Activated CD4-positive, alpha-beta memory T cell treated with anti-CD3 and anti-CD28 coated beads, Interleukin-2, amount 10 ng/mL, durations not matched to agents 7 days and 5 days (primary cell): ENCODE measurements around the gene PRKACG. TPM values are rescaled to one million over a fixed set of nuclear protein-coding genes. Genes with fewer than 3 reads are reported as not detected.
"Not testable (repeated sequence)": the region's sequence is repeated elsewhere in the genome, so short reads cannot be mapped to it uniquely, and the experiment has no call there.

Source experiments
- CTCF ChIA-PET: fragments of 350-600 bp; sonication (Branson Sonifier 250); formaldehyde crosslinking; loops from one replicate; lab custom pipeline; 2021; ENCODE audit warnings: antibody characterized with exemption, inconsistent platforms; lab: Charles Lee
- POLR2A ChIA-PET: fragments of 350-600 bp; sonication (Branson Sonifier 250); formaldehyde crosslinking; loops from one replicate; lab custom pipeline; 2021; ENCODE audit warnings: antibody characterized with exemption; lab: Charles Lee
- DNase-seq: peaks from one replicate; pipeline ENCODE4 v3.0.0-alpha.2; 2020
- H3K27ac Mint-ChIP-seq: one replicate; pipeline ENCODE4 v1.8.0; 2021; ENCODE audit warnings: mild to moderate bottlenecking, mixed read lengths
- H3K27me3 Mint-ChIP-seq: one replicate; pipeline ENCODE4 v1.8.0; 2021; ENCODE audit warnings: mixed read lengths
- H3K36me3 Mint-ChIP-seq: one replicate; pipeline ENCODE4 v1.8.0; 2021; ENCODE audit warnings: low read depth, mixed read lengths
- H3K4me1 Mint-ChIP-seq: one replicate; pipeline ENCODE4 v1.8.0; 2021; ENCODE audit warnings: mixed read lengths
- H3K4me3 Mint-ChIP-seq: one replicate; pipeline ENCODE4 v1.8.0; 2021; ENCODE audit warnings: mild to moderate bottlenecking, mixed read lengths
- H3K9me3 Mint-ChIP-seq: one replicate; pipeline ENCODE4 v1.8.0; 2021; ENCODE audit warnings: mixed read lengths
- total RNA-seq, 2 experiments: library from RNA; stranded (reverse); gene quantifications; one replicate each; pipeline ENCODE4 v1.2.3, GENCODE V29; 2021

The PRKACG gene
- total RNA-seq, result not detected

DNA sequence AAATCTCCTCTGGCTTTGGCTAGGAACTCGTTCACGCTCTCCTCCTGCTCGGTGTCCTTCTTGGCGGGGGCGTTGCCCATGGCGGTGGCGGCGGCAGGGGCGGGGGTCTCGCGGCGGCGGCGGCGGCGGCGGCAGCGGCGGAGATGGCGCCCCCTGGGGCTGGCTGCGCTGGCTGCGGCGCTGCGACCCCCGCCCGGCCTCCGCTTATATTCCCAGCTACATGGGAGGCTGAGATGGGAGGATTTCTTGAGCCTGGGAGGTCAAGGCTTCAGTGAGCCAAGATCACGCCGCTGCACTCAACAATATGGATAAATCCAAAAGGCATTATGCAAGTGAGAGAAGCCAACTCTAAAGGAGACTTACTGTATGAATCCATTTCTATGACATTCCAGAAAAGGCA, at the start of gene PRKACG:
TSS of gene PRKACG (minus strand) at position 101 of the 400 bp plus-strand sequence. CDS start at position 80, 21 bp downstream.
- H3K4me3 Mint-ChIP-seq, result peak within 1 kb of the TSS; percentile 40
- no peaks in the 10 kb centered on the region for H3K9me3 Mint-ChIP-seq
- H3K36me3 Mint-ChIP-seq, result no peaks in the 10 kb centered on the region
- peak within 1 kb of the TSS; percentile 23 for H3K27ac Mint-ChIP-seq
- H3K27me3 Mint-ChIP-seq, result peaks cover 45% of the 10 kb centered on the region
- no peak for DNase-seq
- ChIA-PET POLR2A (interaction anchor here (1.6 kb wide), 1 partner anchor 10 kb away, joined by 4 read pairs; no protein-coding TSS in a partner anchor), CTCF (interaction anchor here (1.6 to 2.5 kb wide), 2 partner anchors 10 to 18 kb away, joined by 6 read pairs; no protein-coding TSS in a partner anchor)
- peaks cover 36% of the 10 kb centered on the region for H3K4me1 Mint-ChIP-seq

DNA sequence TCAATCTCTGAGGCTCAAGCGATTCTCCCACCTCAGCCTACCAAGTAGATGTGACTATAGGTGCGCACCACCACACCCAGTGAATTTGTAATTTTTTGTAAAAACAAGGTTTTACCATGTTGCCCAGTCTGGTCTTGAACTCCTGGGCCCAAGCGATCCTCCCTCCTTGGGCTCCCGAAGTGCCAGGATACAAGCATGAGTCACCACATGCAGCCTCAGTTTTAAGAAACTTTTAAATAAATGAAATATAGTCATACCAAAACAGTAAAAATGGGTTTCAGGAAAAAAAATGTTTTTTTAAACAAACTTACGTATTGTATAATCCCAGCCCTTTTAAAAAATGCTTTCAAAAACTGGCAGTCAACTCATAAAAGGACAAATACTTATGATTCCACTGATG, 48.3 kb upstream of the PRKACG start:
- ChIA-PET CTCF (interaction anchor here (0.7 to 11.7 kb wide), 2 partner anchors 131 to 133 kb away, joined by 4 to 161 read pairs; no protein-coding TSS in a partner anchor), POLR2A (no interaction called here)
- no peaks in the 10 kb centered on the region for H3K27me3 Mint-ChIP-seq
- no peak for DNase-seq
- no peaks in the 10 kb centered on the region for H3K9me3 Mint-ChIP-seq
- H3K36me3 Mint-ChIP-seq, result peaks cover 31% of the 10 kb centered on the region
- peaks cover 15% of the 10 kb centered on the region for H3K4me1 Mint-ChIP-seq
- no peak overlapping the region for H3K4me3 Mint-ChIP-seq
- no peak overlapping the region for H3K27ac Mint-ChIP-seq

DNA sequence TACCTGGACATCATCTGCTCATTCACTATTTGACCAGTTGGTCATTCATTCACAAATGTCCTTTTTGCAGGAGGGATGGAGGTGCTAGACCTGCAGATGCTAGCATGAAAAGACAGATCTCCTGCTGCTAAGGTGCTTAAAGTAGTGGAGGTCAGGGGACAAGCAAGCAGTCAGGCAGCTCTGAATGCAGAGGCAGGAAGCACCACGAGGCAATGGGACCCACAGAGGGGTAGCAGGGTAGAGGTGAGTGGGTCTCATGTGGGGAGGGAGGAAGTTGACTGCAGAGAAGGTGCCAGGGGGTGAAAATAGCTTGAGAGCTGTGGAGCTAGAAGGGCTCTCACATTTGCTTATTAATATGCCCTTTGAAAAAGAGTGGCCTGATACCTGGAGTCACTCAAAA, 46.9 kb upstream of the PRKACG start:
- H3K27ac Mint-ChIP-seq, result no peak overlapping the region
- no peak overlapping the region for H3K4me3 Mint-ChIP-seq
- H3K4me1 Mint-ChIP-seq, result peaks cover 18% of the 10 kb centered on the region
- ChIA-PET CTCF (interaction anchor here (11.7 kb wide), 1 partner anchor 133 kb away, joined by 161 read pairs; no protein-coding TSS in a partner anchor), POLR2A (no interaction called here)
- peaks cover 33% of the 10 kb centered on the region for H3K36me3 Mint-ChIP-seq
- DNase-seq, result no peak
- no peaks in the 10 kb centered on the region for H3K9me3 Mint-ChIP-seq
- no peaks in the 10 kb centered on the region for H3K27me3 Mint-ChIP-seq

- Mint-ChIP-seq H3K27ac (no peak overlapping the region), H3K9me3 (no peaks in the 10 kb centered on the region), H3K4me3 (no peak overlapping the region), H3K4me1 (peaks cover 18% of the 10 kb centered on the region), H3K36me3 (peaks cover 30% of the 10 kb centered on the region), H3K27me3 (no peaks in the 10 kb centered on the region)
- DNase-seq, result no peak
- POLR2A ChIA-PET, result no interaction called here
- CTCF ChIA-PET, result interaction anchor here (1.4 to 11.7 kb wide), 2 partner anchors 22 to 135 kb away, joined by 4 to 161 read pairs; partner anchors contain the start of gene FXN
These were observed 44.2 kb upstream of the PRKACG start for GRCh38 chr9:69058101-69058500.

DNA sequence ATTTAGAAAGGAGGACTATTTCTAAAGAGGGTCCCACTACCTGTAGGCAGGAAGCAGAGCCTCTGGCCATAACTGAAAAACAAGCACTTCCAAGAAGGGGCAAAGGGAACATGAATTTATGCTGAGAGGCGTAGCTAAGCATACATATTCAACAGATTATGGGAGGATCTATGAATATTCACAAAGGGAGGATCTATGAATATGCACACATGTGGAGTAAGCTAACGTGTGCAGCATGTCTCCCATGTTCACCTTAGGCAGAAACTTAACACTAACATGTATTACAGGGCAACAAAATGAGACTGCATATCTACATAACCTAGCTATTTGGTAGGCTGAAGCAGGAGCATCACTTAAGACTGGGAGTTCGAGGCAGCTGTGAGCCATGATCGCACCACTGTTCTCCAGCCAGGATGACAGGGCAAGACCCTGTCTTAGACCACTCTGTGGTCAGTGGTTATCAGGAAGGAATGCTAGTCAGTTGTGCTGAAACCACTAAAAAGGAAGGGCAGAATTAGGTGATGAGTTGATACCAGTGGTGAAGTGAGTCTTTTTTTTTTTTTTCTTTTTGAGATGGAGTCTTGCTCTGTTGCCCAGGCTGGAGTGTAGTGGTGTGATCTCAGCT, 42.4 kb upstream of the PRKACG start:
- peaks cover 18% of the 10 kb centered on the region for H3K4me1 Mint-ChIP-seq
- H3K27me3 Mint-ChIP-seq, result no peaks in the 10 kb centered on the region
- ChIA-PET CTCF (interaction anchor here (0.7 to 11.7 kb wide), 5 partner anchors 21 to 665 kb away, joined by 4 to 161 read pairs (median 5); partner anchors contain the start of gene FXN), POLR2A (interaction anchor here (1.2 kb wide), 1 partner anchor 137 kb away, joined by 3 read pairs; no protein-coding TSS in a partner anchor)
- peaks cover 30% of the 10 kb centered on the region for H3K36me3 Mint-ChIP-seq
- no peak overlapping the region for H3K4me3 Mint-ChIP-seq
- no peaks in the 10 kb centered on the region for H3K9me3 Mint-ChIP-seq
- DNase-seq, result no peak
- no peak overlapping the region for H3K27ac Mint-ChIP-seq

GRCh38 chr9:69054989-69055388, 41.1 kb upstream of the PRKACG start:
- Mint-ChIP-seq H3K27me3 (no peaks in the 10 kb centered on the region), H3K27ac (no peak overlapping the region), H3K4me3 (no peak overlapping the region), H3K9me3 (no peaks in the 10 kb centered on the region), H3K4me1 (peaks cover 12% of the 10 kb centered on the region), H3K36me3 (peaks cover 28% of the 10 kb centered on the region)
- ChIA-PET CTCF (interaction anchor here (0.7 to 11.7 kb wide), 12 partner anchors 10 to 367 kb away, joined by 3 to 161 read pairs (median 5); partner anchors contain the start of gene FXN), POLR2A (interaction anchor here (1.2 kb wide), 1 partner anchor 10 kb away, joined by 4 read pairs; no protein-coding TSS in a partner anchor)
- DNase-seq, result no peak

DNA sequence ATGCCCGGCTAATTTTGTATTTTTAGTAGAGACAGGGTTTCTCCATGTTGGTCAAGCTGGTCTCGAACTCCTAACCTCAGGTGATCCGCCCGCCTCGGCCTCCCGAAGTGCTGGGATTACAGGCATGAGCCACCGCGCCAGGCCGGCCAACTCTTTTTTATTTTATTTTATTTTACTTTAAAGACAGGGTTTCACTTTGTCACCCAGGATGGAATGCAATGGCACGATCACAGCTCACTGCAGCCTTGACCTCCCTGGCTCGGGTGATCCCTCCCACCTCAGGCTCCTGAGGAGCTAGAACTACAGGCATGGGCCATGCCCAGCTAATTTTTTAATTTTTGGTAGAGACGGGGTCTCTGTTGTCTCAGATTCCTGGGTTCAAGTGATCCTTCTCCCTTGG, 37.0 kb upstream of the PRKACG start:
- CTCF ChIA-PET, result interaction anchor here (11.7 kb wide), 1 partner anchor 142 kb away, joined by 161 read pairs; no protein-coding TSS in a partner anchor
- not testable (repeated sequence) for H3K27ac Mint-ChIP-seq, H3K27me3 Mint-ChIP-seq, H3K4me3 Mint-ChIP-seq, H3K9me3 Mint-ChIP-seq, DNase-seq
- Mint-ChIP-seq H3K36me3 (peaks cover 23% of the 10 kb centered on the region), H3K4me1 (peaks cover 19% of the 10 kb centered on the region)
- POLR2A ChIA-PET, result interaction anchor here (0.7 kb wide), 1 partner anchor 51 kb away, joined by 3 read pairs; no protein-coding TSS in a partner anchor

DNA sequence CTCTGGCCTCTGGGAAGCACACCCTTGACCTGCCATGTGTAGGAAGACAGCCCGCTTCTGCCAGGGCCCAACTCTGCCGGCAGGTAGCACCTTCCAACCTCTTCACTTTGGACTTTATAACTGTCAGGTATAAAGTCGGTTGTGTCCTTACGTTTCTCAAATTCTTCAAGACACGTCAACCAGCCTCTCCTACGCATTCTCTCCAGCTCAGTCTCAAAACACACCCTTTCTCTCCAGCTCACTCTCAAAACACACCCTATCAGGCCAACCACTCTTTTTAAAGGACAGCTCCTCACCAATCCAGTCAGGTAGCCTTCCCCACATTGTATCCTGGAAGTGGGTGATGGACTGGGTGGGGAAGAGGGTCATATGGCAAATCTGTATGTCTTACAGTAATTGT, 35.2 kb upstream of the PRKACG start:
- Mint-ChIP-seq H3K36me3 (peaks cover 29% of the 10 kb centered on the region), H3K27me3 (no peaks in the 10 kb centered on the region), H3K27ac (no peak overlapping the region), H3K9me3 (no peaks in the 10 kb centered on the region), H3K4me1 (peaks cover 36% of the 10 kb centered on the region), H3K4me3 (no peak overlapping the region)
- ChIA-PET POLR2A (no interaction called here), CTCF (interaction anchor here (0.8 to 2.5 kb wide), 3 partner anchors 13 to 144 kb away, joined by 3 to 11 read pairs (median 7); partner anchors contain the start of gene FXN)
- no peak for DNase-seq

- Mint-ChIP-seq H3K4me3 (no peak overlapping the region), H3K27me3 (no peaks in the 10 kb centered on the region), H3K36me3 (peaks cover 33% of the 10 kb centered on the region), H3K4me1 (peaks cover 48% of the 10 kb centered on the region), H3K27ac (peak overlapping the region; percentile 14), H3K9me3 (no peaks in the 10 kb centered on the region)
- ChIA-PET POLR2A (interaction anchor here (0.6 to 1.2 kb wide), 4 partner anchors 12 to 479 kb away, joined by 3 to 6 read pairs (median 4); partner anchors contain the start of genes FXN and TJP2), CTCF (interaction anchor here (2.3 to 2.5 kb wide), 2 partner anchors 12 to 145 kb away, joined by 10 to 11 read pairs; partner anchors contain the start of gene FXN)
- DNase-seq, result no peak
These were observed 33.5 kb upstream of the PRKACG start for GRCh38 chr9:69047371-69047770.

GRCh38 chr9:69046723-69047122, 32.8 kb upstream of the PRKACG start:
- H3K27me3 Mint-ChIP-seq, result no peaks in the 10 kb centered on the region
- ChIA-PET CTCF (interaction anchor here (2.3 kb wide), 1 partner anchor 146 kb away, joined by 10 read pairs; no protein-coding TSS in a partner anchor), POLR2A (interaction anchor here (1.2 kb wide), 1 partner anchor 11 kb away, joined by 6 read pairs; the partner anchor contains the start of gene FXN)
- no peaks in the 10 kb centered on the region for H3K9me3 Mint-ChIP-seq
- H3K4me3 Mint-ChIP-seq, result no peak overlapping the region
- no peak for DNase-seq
- no peak overlapping the region for H3K27ac Mint-ChIP-seq
- peaks cover 36% of the 10 kb centered on the region for H3K36me3 Mint-ChIP-seq
- H3K4me1 Mint-ChIP-seq, result peaks cover 48% of the 10 kb centered on the region

- no peak for DNase-seq
- no peaks in the 10 kb centered on the region for H3K27me3 Mint-ChIP-seq
- H3K9me3 Mint-ChIP-seq, result no peaks in the 10 kb centered on the region
- H3K4me3 Mint-ChIP-seq, result no peak overlapping the region
- peaks cover 36% of the 10 kb centered on the region for H3K36me3 Mint-ChIP-seq
- POLR2A ChIA-PET, result interaction anchor here (3.8 kb wide), 1 partner anchor 10 kb away, joined by 20 read pairs; the partner anchor contains the start of gene FXN
- CTCF ChIA-PET, result interaction anchor here (0.7 to 2.6 kb wide), 5 partner anchors 9 to 112 kb away, joined by 3 to 16 read pairs (median 4); partner anchors contain the start of gene FXN
- H3K27ac Mint-ChIP-seq, result peak overlapping the region; percentile 12
- H3K4me1 Mint-ChIP-seq, result peaks cover 48% of the 10 kb centered on the region
These were observed 31.9 kb upstream of the PRKACG start for GRCh38 chr9:69045821-69046220.

GRCh38 chr9:69044240-69045219, 30.6 kb upstream of the PRKACG start:
- peaks cover 48% of the 10 kb centered on the region for H3K4me1 Mint-ChIP-seq
- peak; percentile 68 for DNase-seq
- ChIA-PET CTCF (interaction anchor here (0.6 to 2.6 kb wide), 7 partner anchors 9 to 152 kb away, joined by 3 to 16 read pairs (median 4); partner anchors contain the start of gene FXN), POLR2A (interaction anchor here (0.8 to 3.8 kb wide), 5 partner anchors 9 to 124 kb away, joined by 3 to 20 read pairs (median 4); partner anchors contain the start of gene FXN)
- peaks cover 33% of the 10 kb centered on the region for H3K36me3 Mint-ChIP-seq
- H3K9me3 Mint-ChIP-seq, result no peaks in the 10 kb centered on the region
- H3K27me3 Mint-ChIP-seq, result no peaks in the 10 kb centered on the region
- peak overlapping the region; percentile 71 for H3K27ac Mint-ChIP-seq
- no peak overlapping the region for H3K4me3 Mint-ChIP-seq
